Measurements from ENCODE around the gene SH3PXD2A. TPM values are rescaled to one million over a fixed set of nuclear protein-coding genes. Genes with fewer than 3 reads are reported as not detected.
A peak's percentile ranks its signal among the peaks of the same experiment; 100 is the strongest.

The SH3PXD2A gene
- total and polyA plus RNA-seq, 2 of the 4 experiments (the other 2 are of a cell fraction) = 6.3 to 23.0 TPM

GRCh38 chr10:103841519-103841918, 13.9 kb downstream of the SH3PXD2A start:
- BruUV-seq (replicated peaks) = no TSS peak
- Histone ChIP-seq H3K4me1 (ENCODE audit: control insufficient read depth, insufficient read depth, low read length) (peaks cover 6% of the 10 kb centered on the region), H3K9me1 (ENCODE audit: insufficient read depth, low read length) (peaks cover 4% of the 10 kb centered on the region), H3K4ac (ENCODE audit: low read depth, low read length) (no peak overlapping the region), H3K36me3 (ENCODE audit: control insufficient read depth, insufficient read depth, low read length) (no peaks in the 10 kb centered on the region), H3K4me2 (ENCODE audit: low read depth, low read length) (no peak overlapping the region), H3K9me3 (ENCODE audit: control insufficient read depth, insufficient read depth, low read length) (no peaks in the 10 kb centered on the region), H2BK120ac (ENCODE audit: low read depth, low read length) (no peak overlapping the region), H4K8ac (ENCODE audit: low read depth in 2 of 2, low read length in 2 of 2) (no peak overlapping the region), H3K18ac (ENCODE audit: low read depth, low read length) (no peak overlapping the region), H3K23ac (ENCODE audit: low read depth, low read length) (no peak overlapping the region), H2AFZ (replicated peaks; ENCODE audit: low read length, poor library complexity) (no peak overlapping the region), H3K9ac (ENCODE audit: low read depth, low read length) (no peak overlapping the region), H3K27me3 (ENCODE audit: control insufficient read depth, insufficient read depth, low read length) (no peaks in the 10 kb centered on the region), H3K27ac (ENCODE audit: insufficient read depth, low read length) (no peak overlapping the region), H3K4me3 (ENCODE audit: insufficient read depth, low read depth, low read length) (no peak overlapping the region), H2BK20ac (ENCODE audit: low read depth, low read length) (no peak overlapping the region), H4K5ac (ENCODE audit: low read depth, low read length) (no peak overlapping the region), H4K91ac (ENCODE audit: insufficient read depth, low read depth, low read length) (no peak overlapping the region), H2AK9ac (replicated peaks; ENCODE audit: low read depth, low read length, poor library complexity) (peak overlapping the region; percentile 26), H2BK15ac (ENCODE audit: low read depth, low read length) (no peak overlapping the region), H3K56ac (ENCODE audit: extremely low read depth, insufficient read depth, low read length) (no peak overlapping the region), H2BK5ac (ENCODE audit: low read depth, low read length, poor library complexity, severe bottlenecking) (no peak overlapping the region), H2AK5ac (ENCODE audit: low read depth, low read length) (no peak overlapping the region), H3K14ac (replicated peaks; ENCODE audit: low read depth, low read length) (no peak overlapping the region), H4K20me1 (ENCODE audit: insufficient read depth, low read length) (no peaks in the 10 kb centered on the region), H3K79me1 (ENCODE audit: low read depth in 1 of 2, low read length in 2 of 2) (peaks cover 30 to 71% of the 10 kb centered on the region in 2 experiments)
- TF ChIP-seq CTCF (conservative IDR thresholded peaks at IDR 0.05; ENCODE audit: low read depth, low read length) (no peak), NFE2L2 (IDR thresholded peaks at IDR 0.05; ENCODE audit: low read depth, low read length) (no peak), FOS (IDR thresholded peaks at IDR 0.05; ENCODE audit: low read depth, low read length) (no peak), ELK1 (IDR thresholded peaks at IDR 0.05; ENCODE audit: borderline replicate concordance, low read depth, low read length) (no peak), BHLHE40 (IDR thresholded peaks at IDR 0.05; ENCODE audit: low read depth, low read length) (no peak), POLR2A (IDR thresholded peaks at IDR 0.05; ENCODE audit: low read depth, low read length) (no peak), RFX5 (IDR thresholded peaks at IDR 0.05; ENCODE audit: low read depth, low read length) (no peak), CHD1 (IDR thresholded peaks at IDR 0.05; ENCODE audit: low read depth, low read length) (no peak)
- CTCF ChIA-PET = no interaction called here
- intact Hi-C loops (cut with micrococcal nuclease) = no loop called here
- POLR2A ChIA-PET (ENCODE audit: unreplicated experiment) = no interaction called here
- no peak for DNase-seq
- WGBS, 2 experiments (ENCODE audit: extremely low coverage in 2 of 2, insufficient read length in 1 of 2) = no CpG with 5 or more reads among the region's 7 CpGs
- dilution Hi-C loops (cut with HindIII; ENCODE audit: low sequenced_read_pairs, unreplicated experiment) = no loop called here
- no peak for ATAC-seq (ENCODE audit: low read depth)
- in situ Hi-C loops (cut with MboI; ENCODE audit: low sequenced_read_pairs) = no loop called here
